ENCODE measurements around the gene TEX52. TPM values are rescaled to one million over a fixed set of nuclear protein-coding genes. Genes with fewer than 3 reads are reported as not detected.

TEX52 gene
- total and polyA plus RNA-seq, 2 of the 8 experiments (the other 6 are each of a cell fraction or from before 2014, with no cell fraction given): not detected

- no peak for TF ChIP-seq ATF3 (IDR thresholded peaks at IDR 0.05; ENCODE audit: insufficient read depth, low read depth, low read length)
- no peak for TF ChIP-seq SIN3A (conservative IDR thresholded peaks at IDR 0.05 in 1 of 2, IDR thresholded peaks at IDR 0.05 in 1 of 2; ENCODE audit: low read depth in 1 of 2, low read length in 2 of 2)
These were observed 37.0 kb downstream of the TEX52 start (continued) for GRCh38 chr12:2819810-2820209.
